HG03108 (cell line): ENCODE measurements around the gene ROM1.
"Not testable (repeated sequence)": the region's sequence is repeated elsewhere in the genome, so short reads cannot be mapped to it uniquely, and the experiment has no call there.

Experiments
- ATAC-seq: cut with Tn5 transposase; IDR thresholded peaks from one replicate; pipeline ENCODE4 v1.9.1; 2021; ENCODE audit warnings: moderate library complexity; ENCODE audit not compliant: unreplicated experiment

ROM1 gene, protein sequence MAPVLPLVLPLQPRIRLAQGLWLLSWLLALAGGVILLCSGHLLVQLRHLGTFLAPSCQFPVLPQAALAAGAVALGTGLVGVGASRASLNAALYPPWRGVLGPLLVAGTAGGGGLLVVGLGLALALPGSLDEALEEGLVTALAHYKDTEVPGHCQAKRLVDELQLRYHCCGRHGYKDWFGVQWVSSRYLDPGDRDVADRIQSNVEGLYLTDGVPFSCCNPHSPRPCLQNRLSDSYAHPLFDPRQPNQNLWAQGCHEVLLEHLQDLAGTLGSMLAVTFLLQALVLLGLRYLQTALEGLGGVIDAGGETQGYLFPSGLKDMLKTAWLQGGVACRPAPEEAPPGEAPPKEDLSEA

GRCh38 chr11:62612366-62613290 is at the start of gene ROM1, which contains the start of gene EML3:
TSS of gene ROM1 (plus strand) at chr11:62613257. CDS start at chr11:62613282, 25 bp downstream.
TSS of gene EML3 (minus strand) at chr11:62612775. CDS start at chr11:62612457, 318 bp downstream.
- peak; percentile 66 for ATAC-seq

- no peak for ATAC-seq
Observed at GRCh38 chr11:62565100-62565802, 47.8 kb upstream of the ROM1 start.

DNA sequence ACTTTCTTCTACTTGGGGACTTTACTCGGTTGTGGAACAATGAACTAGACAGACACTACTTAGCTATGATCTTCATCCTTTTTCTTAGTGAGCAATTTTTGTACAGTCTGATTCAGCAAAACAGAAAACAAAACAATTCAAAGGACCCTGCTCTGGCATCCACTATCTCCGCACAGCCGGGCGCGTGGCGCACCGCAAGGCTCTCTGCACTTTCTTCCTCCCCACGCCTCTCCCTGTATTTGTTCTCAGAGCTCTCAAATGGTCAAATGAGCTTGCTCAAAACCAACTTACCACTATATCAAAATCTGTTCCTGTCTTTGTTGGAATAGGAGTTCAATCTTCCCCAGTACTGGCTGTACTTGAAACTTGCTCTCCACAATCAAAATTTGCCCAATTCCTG is 46.8 kb upstream of the ROM1 start:
- no peak for ATAC-seq

DNA sequence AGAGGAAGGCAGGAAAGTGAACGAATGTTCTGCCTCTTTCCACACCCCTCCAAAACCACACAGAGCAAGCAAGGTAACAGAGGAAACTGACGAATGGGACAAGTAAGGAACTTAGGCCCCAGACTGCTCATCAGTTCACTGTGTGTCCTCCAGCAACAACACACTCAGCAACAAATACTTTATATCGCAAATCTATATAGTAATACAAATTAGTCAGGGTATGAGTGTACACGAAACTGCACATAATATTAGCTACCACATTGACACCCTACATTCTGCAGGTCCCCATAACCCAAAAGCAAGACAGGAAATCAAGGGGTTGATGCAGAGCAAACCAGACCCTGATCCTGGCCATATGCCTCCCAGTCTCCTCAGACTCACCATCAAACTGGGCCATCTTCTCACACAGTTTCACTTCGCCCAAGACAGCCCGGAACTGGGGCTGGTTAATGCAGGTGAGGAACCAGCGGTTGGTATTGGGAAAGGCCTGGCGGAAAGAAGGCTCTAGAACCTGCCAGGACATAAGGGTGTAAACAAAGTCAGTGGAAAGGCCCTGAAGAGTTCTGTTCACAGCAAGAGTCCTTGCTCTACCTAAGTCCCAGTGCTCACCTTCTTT is 45.9 kb upstream of the ROM1 start:
- no peak for ATAC-seq

DNA sequence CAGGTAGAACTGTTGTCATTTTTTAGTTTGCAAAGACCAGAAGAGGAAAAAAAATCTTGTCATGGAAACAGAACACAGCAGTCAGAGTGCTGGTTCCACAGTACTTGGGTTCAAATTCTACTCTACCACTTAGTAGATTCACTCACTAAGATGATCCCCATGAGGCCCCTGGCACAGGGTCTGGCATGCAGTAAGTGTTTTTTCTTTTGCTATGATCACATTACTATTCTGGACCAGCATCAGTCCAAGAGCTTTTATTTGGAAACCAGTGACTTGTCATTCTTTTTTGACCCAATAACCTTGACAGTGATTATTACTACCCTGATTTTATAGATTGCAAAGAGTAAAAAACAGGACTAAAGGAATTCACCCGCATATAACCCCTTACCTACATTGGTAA is 43.4 kb upstream of the ROM1 start:
- no peak for ATAC-seq

DNA sequence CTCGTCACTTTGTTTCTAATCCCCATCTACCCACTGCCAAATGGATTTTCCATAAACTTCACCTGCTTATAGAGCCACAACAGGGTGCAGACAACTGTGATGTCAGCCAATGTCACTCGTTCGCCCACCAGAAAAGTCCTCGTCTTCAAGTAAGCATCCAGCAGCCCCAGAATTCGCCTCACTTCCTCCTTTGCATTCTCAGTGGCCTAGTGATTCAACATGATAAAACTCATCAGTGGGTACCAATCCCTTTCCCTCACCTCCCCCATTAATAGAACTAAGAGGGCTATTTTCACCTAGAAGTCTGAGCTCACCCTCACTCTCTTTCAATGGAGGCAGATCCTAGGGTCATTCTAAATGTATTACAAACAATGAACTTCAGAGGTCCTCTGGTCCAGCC is 42.2 kb upstream of the ROM1 start:
- ATAC-seq, result not testable (repeated sequence)

- ATAC-seq, result not testable (repeated sequence)
Observed at GRCh38 chr11:62571493-62571892, 41.6 kb upstream of the ROM1 start.

DNA sequence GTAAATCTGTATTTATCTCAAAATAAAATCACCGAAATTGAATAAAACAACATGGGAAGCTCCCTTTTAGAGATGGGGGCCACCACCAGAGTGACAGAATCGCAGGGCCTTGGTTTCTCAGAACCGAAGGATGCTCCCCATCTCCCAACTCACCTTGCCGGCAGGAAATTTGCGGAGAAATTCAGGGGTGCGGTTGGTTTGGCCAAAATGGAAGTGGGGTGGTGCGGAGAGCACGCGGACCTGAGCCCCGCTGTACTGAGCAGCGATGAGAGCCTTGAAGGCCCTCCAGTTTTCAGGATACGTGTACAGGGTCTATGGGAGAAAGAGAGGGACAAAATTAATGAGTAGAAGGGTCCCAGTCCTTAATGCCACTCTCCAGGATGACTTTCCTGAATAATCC is 40.6 kb upstream of the ROM1 start:
- ATAC-seq, result no peak

DNA sequence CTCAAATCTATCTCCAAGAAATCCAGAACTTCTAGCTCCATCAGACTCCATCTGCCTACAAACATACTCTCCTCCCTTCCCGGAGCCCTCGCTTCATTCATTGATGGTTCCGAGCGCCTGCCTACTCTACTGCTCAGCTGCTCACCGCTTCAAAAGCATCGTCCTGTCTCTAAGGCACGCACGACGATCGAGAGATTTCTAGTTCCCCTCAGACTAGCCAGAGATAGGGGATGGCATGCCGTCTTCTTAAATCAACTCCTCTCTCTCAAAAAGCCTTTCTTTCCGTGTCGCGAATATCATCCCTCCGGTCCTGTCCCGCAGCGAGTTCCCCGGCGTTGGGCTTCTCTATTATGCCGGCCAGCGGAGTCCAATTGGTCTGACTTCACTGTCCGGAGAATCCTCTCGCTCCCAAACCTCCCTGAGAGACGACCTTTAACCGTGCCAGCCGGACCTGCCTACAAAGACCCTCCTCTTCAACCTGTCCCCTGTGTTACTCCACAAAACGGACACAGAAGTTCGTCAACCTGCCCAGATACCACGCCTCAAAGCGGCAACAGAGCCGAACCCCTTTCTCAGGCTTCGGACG is 40.0 kb upstream of the ROM1 start:
- no peak for ATAC-seq

- peak; percentile 84 for ATAC-seq
Observed at GRCh38 chr11:62573592-62574362, 39.3 kb upstream of the ROM1 start, which contains the start of gene EEF1G. TSS of gene EEF1G (minus strand) at chr11:62573891. CDS start at chr11:62573842, 49 bp downstream.

DNA sequence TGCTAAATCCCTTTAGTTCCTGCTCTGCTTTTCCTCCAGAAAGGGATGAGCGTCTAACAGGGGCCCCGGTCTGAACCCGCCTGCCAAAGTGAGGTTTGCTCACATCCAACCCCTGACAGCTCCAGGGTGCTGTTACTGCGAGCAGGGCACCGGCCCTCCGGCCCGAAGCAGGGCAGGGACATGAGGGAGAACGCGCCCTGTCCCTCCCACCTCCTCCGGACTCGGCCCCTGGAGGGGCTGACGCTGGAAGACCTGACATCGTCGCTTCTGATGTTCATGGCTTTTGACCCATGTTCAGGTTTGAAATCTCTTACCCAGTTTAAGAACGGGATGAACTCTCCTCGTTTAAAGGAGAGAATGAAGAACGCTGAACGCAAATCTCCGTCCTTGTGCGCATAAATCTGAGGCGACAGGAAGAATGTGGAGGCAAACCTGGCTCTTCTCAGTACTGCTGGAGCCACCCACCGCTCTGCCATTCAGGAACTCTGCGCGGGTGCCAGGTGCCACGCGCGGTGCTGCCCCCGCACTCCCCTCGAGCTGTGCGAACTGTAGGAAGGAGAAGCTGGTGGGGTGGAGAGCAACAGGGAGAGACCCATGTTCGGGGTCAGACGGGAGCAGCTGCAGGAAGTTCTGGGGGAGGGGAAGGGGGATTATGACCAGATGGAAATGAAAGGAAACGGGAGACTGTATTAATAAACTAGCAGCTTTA is 38.5 kb upstream of the ROM1 start:
- ATAC-seq, result no peak

DNA sequence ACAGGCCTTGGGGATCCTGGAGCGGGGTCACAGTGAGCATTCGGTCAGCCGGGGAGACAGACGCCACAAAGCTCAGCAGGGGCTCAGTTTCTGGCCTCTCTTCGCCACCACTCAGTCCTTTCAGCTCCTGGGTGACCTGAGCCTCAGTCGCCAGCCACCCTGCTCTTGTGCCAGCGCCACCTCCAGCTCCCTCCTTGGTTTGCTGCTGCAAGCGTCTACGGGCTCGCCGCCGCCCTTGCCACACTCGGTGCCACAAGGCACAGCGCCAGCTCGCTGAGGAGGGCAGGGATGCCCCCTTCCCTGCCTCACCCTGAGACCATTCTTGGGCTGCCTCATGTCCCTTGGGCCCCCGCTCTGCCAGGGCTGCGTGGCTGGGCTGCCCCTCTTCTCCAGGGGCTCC is 37.9 kb upstream of the ROM1 start:
- ATAC-seq, result no peak

DNA sequence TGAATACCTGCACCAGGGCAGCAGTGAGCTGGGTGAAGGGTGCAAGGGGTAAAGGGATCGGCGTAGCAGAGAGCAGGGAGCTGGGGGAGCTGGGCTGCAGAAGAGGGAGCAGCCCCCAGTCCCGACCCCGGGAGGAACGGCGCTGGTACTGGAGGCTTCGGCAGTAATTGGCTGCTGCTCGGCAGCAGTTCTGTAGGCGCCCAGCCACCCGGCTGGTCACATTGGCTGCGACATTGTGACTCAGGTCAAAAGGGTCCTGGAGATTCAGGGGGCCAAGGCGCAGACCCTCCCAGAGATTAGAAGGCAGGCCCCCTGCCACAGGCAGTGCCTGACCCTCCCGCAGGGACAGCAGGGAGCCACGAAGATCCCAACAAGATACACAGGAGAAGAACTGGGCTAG is 37.2 kb upstream of the ROM1 start:
- no peak for ATAC-seq

DNA sequence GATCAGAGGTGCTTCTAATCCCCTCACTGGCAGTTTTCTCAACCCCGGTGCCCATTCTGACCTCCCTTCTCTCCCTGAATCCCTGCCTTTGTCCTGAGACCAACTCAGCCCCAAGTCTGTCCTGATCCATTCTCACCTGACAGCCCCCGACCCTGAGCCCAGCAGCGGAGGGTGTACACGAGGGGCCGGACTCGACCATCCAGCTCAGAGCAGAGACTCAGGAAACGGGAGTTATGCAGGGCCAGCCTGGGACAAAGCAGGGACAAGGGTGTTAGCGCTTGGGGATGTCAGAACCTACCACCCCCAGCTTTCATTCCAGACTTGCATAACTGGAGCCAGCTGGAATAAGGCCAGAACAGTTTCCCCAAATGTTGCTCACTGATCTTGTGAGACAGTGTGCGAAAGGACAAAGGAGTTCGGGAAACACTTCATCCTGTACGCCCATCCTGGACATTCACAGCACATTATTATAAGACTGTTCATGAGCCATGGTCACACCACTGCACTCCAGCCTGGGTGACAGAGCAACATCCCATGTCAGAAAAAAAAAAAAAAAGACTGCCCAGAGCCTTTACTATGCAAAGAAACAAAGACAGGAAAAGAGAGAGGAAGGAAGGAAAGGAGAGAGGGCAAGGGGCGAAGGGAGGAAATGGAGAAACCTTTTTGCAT is 35.9 kb upstream of the ROM1 start:
- no peak for ATAC-seq

- ATAC-seq, result no peak
Observed at GRCh38 chr11:62578541-62578940, 34.5 kb upstream of the ROM1 start.

DNA sequence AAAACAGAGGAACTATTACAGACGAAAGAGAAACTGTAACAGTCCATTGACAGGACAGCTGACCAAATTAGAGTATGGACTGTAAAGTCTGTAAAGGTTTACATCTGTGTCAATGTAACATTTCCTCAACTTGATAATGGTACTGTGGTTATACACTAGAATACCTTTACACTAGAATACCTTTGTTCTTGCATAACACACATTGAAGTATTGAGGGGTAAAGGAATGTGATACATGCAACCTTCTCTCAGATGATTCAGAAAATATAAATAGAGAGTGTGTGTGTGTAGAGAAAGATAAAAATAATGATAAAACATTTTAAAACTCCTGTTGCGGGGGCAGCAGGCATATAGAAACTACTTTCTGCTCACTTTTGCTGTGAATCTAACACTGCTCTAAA is 33.8 kb upstream of the ROM1 start:
- no peak for ATAC-seq

DNA sequence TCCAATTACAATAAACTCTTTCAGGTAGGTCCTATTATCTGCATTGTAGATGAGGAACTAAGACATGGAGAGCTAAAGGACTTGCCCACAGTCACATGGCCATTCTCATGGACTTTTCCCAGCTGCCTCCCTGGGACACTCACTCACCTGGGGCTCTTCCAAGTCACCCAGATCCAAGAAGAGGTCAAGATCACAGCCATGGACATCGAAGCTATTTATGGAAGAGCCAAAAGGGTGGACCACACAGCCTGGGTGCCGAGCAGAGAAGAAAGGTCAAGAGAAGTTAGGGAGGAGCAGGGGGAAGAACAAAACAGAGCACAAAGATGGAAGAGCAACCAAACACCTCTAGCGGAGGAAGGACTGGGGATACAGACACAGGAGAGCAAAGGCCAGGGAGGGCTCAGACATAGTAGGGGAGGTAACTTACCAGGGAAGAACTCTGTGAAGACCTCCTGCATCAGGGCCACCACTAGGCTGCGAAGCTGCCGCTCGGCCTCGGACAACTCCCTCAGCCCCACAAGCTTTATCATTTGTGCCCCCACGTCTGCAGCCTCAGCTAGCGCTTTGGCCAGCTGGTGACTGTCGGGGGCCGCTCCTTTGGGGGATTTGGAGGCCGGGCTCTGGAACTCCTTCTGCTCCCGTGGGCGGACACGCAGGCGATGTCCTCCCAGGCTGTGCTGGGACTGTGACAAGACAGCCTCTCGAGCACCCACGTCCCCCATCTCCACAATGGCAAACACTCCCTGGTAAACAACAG is 31.9 kb upstream of the ROM1 start:
- ATAC-seq, result no peak

- ATAC-seq, result not testable (repeated sequence)
Observed at GRCh38 chr11:62581735-62582134, 31.3 kb upstream of the ROM1 start.
